Measurements from ENCODE around the gene OR2A25. TPM values are rescaled to one million over a fixed set of nuclear protein-coding genes. Genes with fewer than 3 reads are reported as not detected.

The OR2A25 gene

GRCh38 chr7:144122876-144123275 lies 53.3 kb downstream of the OR2A25 start, which contains the start of gene OR2A14:
OR2A14 (plus strand) TSS chr7:144123176; CDS start chr7:144129113, 5,937 bp downstream.
- no peaks in the 10 kb centered on the region for H3K9me3 ChIP-seq (replicated peaks; ENCODE audit: low read length)
- no peaks in the 10 kb centered on the region for H3K36me3 ChIP-seq (ENCODE audit: insufficient read depth, low read length)
- no peak within 1 kb of the TSS for H3K4me3 ChIP-seq (ENCODE audit: low read length)
- no peak within 1 kb of the TSS for H3K9ac ChIP-seq (ENCODE audit: low read depth, low read length)
- H3K4me1 ChIP-seq (ENCODE audit: control insufficient read depth, insufficient read depth, low read length) = no peaks in the 10 kb centered on the region
- no peak within 1 kb of the TSS for H3K4me2 ChIP-seq (ENCODE audit: low read length)
- H3K27me3 ChIP-seq (ENCODE audit: control insufficient read depth, insufficient read depth, low read length) = peaks cover 5% of the 10 kb centered on the region

Small RNAs within 50 kb of the gene (small RNA-seq; reads per million reads assigned to genes)
- not detected for gene OR2A41P

Data from skeletal muscle satellite cell (primary cell).